Neuronal stem cell (in vitro differentiated cells): ENCODE data around the gene LRP2BP.

Experiments used
- DNase-seq: peaks from one replicate; pipeline ENCODE4 v3.0.0-alpha.2; 2013; ENCODE audit warnings: low spot score
- H2AFZ ChIP-seq: one replicate; pipeline ENCODE4 v1.6.1; 2013; ENCODE audit warnings: mild to moderate bottlenecking, low read length, inconsistent platforms
- H2AK5ac ChIP-seq: 2 replicates; pipeline ENCODE4 v1.6.1; 2013; ENCODE audit warnings: low read depth, mild to moderate bottlenecking, inconsistent platforms, low read length, moderate library complexity, mixed read lengths
- H2BK120ac ChIP-seq: 2 replicates; pipeline ENCODE4 v1.6.1; 2013; ENCODE audit warnings: low read depth, mild to moderate bottlenecking, inconsistent platforms, low read length, moderate library complexity, mixed read lengths
- H2BK12ac ChIP-seq: one replicate; pipeline ENCODE4 v1.6.1; 2013; ENCODE audit warnings: low read length, inconsistent platforms
- H2BK15ac ChIP-seq: 2 replicates; pipeline ENCODE4 v1.6.1; 2013; ENCODE audit warnings: mild to moderate bottlenecking, low read length, inconsistent platforms, mixed read lengths
- H2BK5ac ChIP-seq: one replicate; pipeline ENCODE4 v1.6.1; 2013; ENCODE audit warnings: inconsistent platforms, mild to moderate bottlenecking, low read length, moderate library complexity
- H3K14ac ChIP-seq: one replicate; pipeline ENCODE4 v1.6.1; 2013; ENCODE audit warnings: low read length, inconsistent platforms
- H3K18ac ChIP-seq: 2 replicates; pipeline ENCODE4 v1.6.1; 2013; ENCODE audit warnings: low read length, inconsistent platforms
- H3K23ac ChIP-seq: 2 replicates; pipeline ENCODE4 v1.6.1; 2013; ENCODE audit warnings: low read depth, mild to moderate bottlenecking, mixed read lengths, low read length, inconsistent platforms; ENCODE audit not compliant: poor library complexity
- H3K27ac ChIP-seq: replicated peaks from 3 replicates; pipeline ENCODE4 v1.5.1; 2013; ENCODE audit warnings: low read length, inconsistent platforms
- H3K27me3 ChIP-seq, 3 experiments: 2 replicates each; pipeline ENCODE4 v1.6.1; 2013; ENCODE audit warnings: low read length in 3 of 3, mild to moderate bottlenecking in 2 of 3, inconsistent platforms in 1 of 3, low read depth in 1 of 3, mixed read lengths in 1 of 3, moderate library complexity in 1 of 3; ENCODE audit not compliant: control insufficient read depth in 3 of 3, insufficient read depth in 3 of 3
- H3K36me3 ChIP-seq, 2 donors: replicated peaks in 1 of 2; 2 replicates each; pipeline ENCODE4 v1.6.1; 2013; ENCODE audit warnings: low read length in 2 of 2; ENCODE audit not compliant: control insufficient read depth in 2 of 2, insufficient read depth in 2 of 2
- H3K4ac ChIP-seq: 2 replicates; pipeline ENCODE4 v1.6.1; 2013; ENCODE audit warnings: inconsistent platforms, mild to moderate bottlenecking, low read length, moderate library complexity
- H3K4me1 ChIP-seq, 2 donors: 1 replicate in 1 of 2; 2 replicates in 1 of 2; pipeline ENCODE4 v1.6.1; 2013; ENCODE audit warnings: low read length in 2 of 2, low read depth in 1 of 2; ENCODE audit not compliant: control insufficient read depth in 2 of 2, insufficient read depth in 1 of 2
- H3K4me2 ChIP-seq: one replicate; pipeline ENCODE4 v1.6.1; 2013; ENCODE audit warnings: mild to moderate bottlenecking, low read length, inconsistent platforms; ENCODE audit not compliant: insufficient read depth, poor library complexity, severe bottlenecking
- H3K4me3 ChIP-seq, 2 donors: 2 replicates each; pipeline ENCODE4 v1.5.1; 2013; ENCODE audit warnings: low read length in 2 of 2, mild to moderate bottlenecking in 2 of 2, inconsistent platforms in 1 of 2, moderate library complexity in 1 of 2
- H3K79me1 ChIP-seq: one replicate; pipeline ENCODE4 v1.6.1; 2013; ENCODE audit warnings: low read depth, mild to moderate bottlenecking, inconsistent platforms, low read length, moderate library complexity
- H3K9ac ChIP-seq: one replicate; pipeline ENCODE4 v1.6.1; 2013; ENCODE audit warnings: mild to moderate bottlenecking, low read depth, low read length, inconsistent platforms; ENCODE audit not compliant: poor library complexity
- H3K9me3 ChIP-seq, 2 donors: replicated peaks in 1 of 2; 2 replicates each; pipeline versions ENCODE3 to v1.6.1; 2013; ENCODE audit warnings: low read length in 2 of 2, mild to moderate bottlenecking in 2 of 2, inconsistent platforms in 1 of 2, low read depth in 1 of 2, mixed read lengths in 1 of 2, moderate library complexity in 1 of 2; ENCODE audit not compliant: control insufficient read depth in 2 of 2, insufficient read depth in 1 of 2
- H4K8ac ChIP-seq: one replicate; pipeline ENCODE4 v1.6.1; 2013; ENCODE audit warnings: low read depth, mild to moderate bottlenecking, inconsistent platforms, low read length, moderate library complexity
- H4K91ac ChIP-seq: one replicate; pipeline ENCODE4 v1.6.1; 2013; ENCODE audit warnings: low read length, low read depth, mild to moderate bottlenecking, inconsistent platforms; ENCODE audit not compliant: poor library complexity
- WGBS, 2 donors: extraction: QIAGEN DNeasy Blood & Tissue Kit; methylation state at CpG; one replicate each; pipeline ENCODE4 v1.1.7; 2013; ENCODE audit warnings: missing lambda C conversion rate in 2 of 2, mixed read lengths in 1 of 2; ENCODE audit not compliant: insufficient read length in 2 of 2, insufficient replicate concordance in 1 of 2; ENCODE audit errors: extremely low coverage in 2 of 2; 5-methylcytosine and 5-hydroxymethylcytosine counted together

Gene LRP2BP

GRCh38 chr4:185343726-185344581, 51.8 kb downstream of the LRP2BP start:
- H2AK5ac ChIP-seq: no peak overlapping the region
- no peak overlapping the region for H3K27ac ChIP-seq
- H2BK12ac ChIP-seq: no peak overlapping the region
- H2BK5ac ChIP-seq: no peak overlapping the region
- no peak overlapping the region for H2BK15ac ChIP-seq
- H3K4ac ChIP-seq: no peak overlapping the region
- H2AFZ ChIP-seq: no peak overlapping the region
- H2BK120ac ChIP-seq: no peak overlapping the region
- no peak overlapping the region for H4K8ac ChIP-seq
- peaks cover 16 to 35% of the 10 kb centered on the region in 2 donors for H3K36me3 ChIP-seq
- no peaks in the 10 kb centered on the region for H3K79me1 ChIP-seq
- no peaks in the 10 kb centered on the region for H3K4me1 ChIP-seq
- H3K4me3 ChIP-seq: no peak overlapping the region
- no peak overlapping the region for H3K23ac ChIP-seq
- peaks cover 0 to 3% of the 10 kb centered on the region in 2 donors for H3K9me3 ChIP-seq
- peak overlapping the region; percentile 45 for H3K9ac ChIP-seq
- no CpG with 5 or more reads among the region's 15 CpGs for WGBS, 2 donors
- H4K91ac ChIP-seq: no peak overlapping the region
- no peaks in the 10 kb centered on the region for H3K27me3 ChIP-seq
- no peak for DNase-seq
- no peak overlapping the region for H3K4me2 ChIP-seq
- H3K14ac ChIP-seq: no peak overlapping the region
- H3K18ac ChIP-seq: no peak overlapping the region

DNA sequence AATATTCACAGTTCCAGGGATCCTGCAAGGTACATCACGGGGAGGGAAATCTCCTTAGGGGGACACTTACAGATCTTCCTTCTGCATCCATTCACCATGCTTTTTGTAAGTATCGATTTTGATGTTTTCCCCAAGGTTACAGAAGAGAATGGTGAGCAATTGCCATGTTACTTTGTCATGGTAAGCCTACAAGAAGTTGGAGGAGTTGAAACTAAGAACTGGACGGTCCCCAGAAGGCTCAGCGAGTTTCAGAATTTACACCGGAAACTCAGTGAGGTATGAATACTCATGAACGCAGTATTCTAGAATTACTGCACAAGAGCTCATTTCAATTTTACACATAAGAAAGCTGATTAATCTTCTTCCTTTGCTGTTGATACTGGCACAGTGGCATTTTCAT, 53.9 kb downstream of the LRP2BP start:
- Histone ChIP-seq H2AFZ (no peak overlapping the region), H3K9me3 (peaks cover 0 to 9% of the 10 kb centered on the region in 2 donors)
- no peak for DNase-seq

GRCh38 chr4:185341377-185341776, 54.3 kb downstream of the LRP2BP start:
- no peak overlapping the region for H4K8ac ChIP-seq
- no peak overlapping the region for H3K18ac ChIP-seq
- H3K9me3 ChIP-seq: peaks cover 0 to 9% of the 10 kb centered on the region in 2 donors
- no peaks in the 10 kb centered on the region for H3K4me1 ChIP-seq
- H2AK5ac ChIP-seq: no peak overlapping the region
- H3K23ac ChIP-seq: no peak overlapping the region
- no peaks in the 10 kb centered on the region for H3K27me3 ChIP-seq
- no peak overlapping the region for H3K27ac ChIP-seq
- no peak overlapping the region for H2AFZ ChIP-seq
- no peak overlapping the region for H3K14ac ChIP-seq
- H2BK5ac ChIP-seq: no peak overlapping the region
- no peak overlapping the region for H3K4ac ChIP-seq
- H3K4me2 ChIP-seq: no peak overlapping the region
- no peaks in the 10 kb centered on the region for H3K79me1 ChIP-seq
- no peak for DNase-seq
- H3K4me3 ChIP-seq: no peak overlapping the region
- no peak overlapping the region for H4K91ac ChIP-seq
- peaks cover 13 to 19% of the 10 kb centered on the region in 2 donors for H3K36me3 ChIP-seq
- no CpG with 5 or more reads among the region's 2 CpGs for WGBS, 2 donors
- no peak overlapping the region for H2BK120ac ChIP-seq
- H3K9ac ChIP-seq: no peak overlapping the region
- no peak overlapping the region for H2BK15ac ChIP-seq
- H2BK12ac ChIP-seq: no peak overlapping the region

More for the DNA sequence above, 53.9 kb downstream of the LRP2BP start:
- Histone ChIP-seq H3K27ac (no peak overlapping the region), H3K4ac (no peak overlapping the region), H3K4me3 (no peak overlapping the region), H3K4me2 (no peak overlapping the region), H2BK5ac (no peak overlapping the region), H2BK120ac (no peak overlapping the region), H3K4me1 (no peaks in the 10 kb centered on the region), H4K8ac (no peak overlapping the region), H3K23ac (no peak overlapping the region), H2AK5ac (no peak overlapping the region), H2BK15ac (no peak overlapping the region), H3K79me1 (no peaks in the 10 kb centered on the region), H2BK12ac (no peak overlapping the region), H3K14ac (no peak overlapping the region), H3K27me3 (no peaks in the 10 kb centered on the region), H4K91ac (no peak overlapping the region), H3K36me3 (peaks cover 14 to 24% of the 10 kb centered on the region in 2 donors), H3K9ac (no peak overlapping the region), H3K18ac (no peak overlapping the region)
- WGBS, 2 donors: no CpG with 5 or more reads among the region's 6 CpGs

DNA sequence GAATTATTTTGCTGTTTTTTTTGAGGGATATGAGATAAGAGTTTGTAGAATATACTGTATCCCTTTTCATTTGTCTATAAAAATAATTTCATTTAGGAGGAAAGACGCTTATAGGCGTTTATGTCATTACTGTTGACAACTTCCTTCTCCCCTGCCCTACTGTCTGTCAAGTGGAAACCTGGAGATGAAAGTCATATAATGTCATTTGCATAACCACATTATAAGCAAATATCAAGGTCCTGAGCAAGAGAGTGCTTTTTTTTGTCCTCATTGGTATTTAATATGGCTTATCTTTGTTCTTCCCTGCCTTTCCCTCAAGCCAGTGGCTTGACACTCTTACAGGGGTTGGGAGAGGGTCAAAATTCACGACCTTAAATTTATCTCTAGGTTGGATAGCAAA, 55.8 kb downstream of the LRP2BP start:
- Histone ChIP-seq H3K27me3 (no peaks in the 10 kb centered on the region), H2BK15ac (no peak overlapping the region), H2BK5ac (no peak overlapping the region), H3K27ac (no peak overlapping the region), H4K91ac (no peak overlapping the region), H2BK120ac (no peak overlapping the region), H2BK12ac (no peak overlapping the region), H3K79me1 (no peaks in the 10 kb centered on the region), H3K4me2 (no peak overlapping the region), H2AFZ (no peak overlapping the region), H3K4ac (no peak overlapping the region), H2AK5ac (no peak overlapping the region), H3K4me3 (no peak overlapping the region), H3K9ac (no peak overlapping the region), H4K8ac (no peak overlapping the region), H3K23ac (no peak overlapping the region), H3K4me1 (no peaks in the 10 kb centered on the region), H3K9me3 (peaks cover 0 to 9% of the 10 kb centered on the region in 2 donors), H3K18ac (no peak overlapping the region), H3K36me3 (peaks cover 10 to 19% of the 10 kb centered on the region in 2 donors), H3K14ac (no peak overlapping the region)
- no CpG with 5 or more reads among the region's 3 CpGs for WGBS, 2 donors
- no peak for DNase-seq
